Measurements from ENCODE around the gene FOXRED2. TPM values are rescaled to one million over a fixed set of nuclear protein-coding genes. Genes with fewer than 3 reads are reported as not detected.
"Not testable (repeated sequence)": the region's sequence is repeated elsewhere in the genome, so short reads cannot be mapped to it uniquely, and the experiment has no call there.

The FOXRED2 gene
- 14.8 and 19.5 TPM in 2 replicates for total RNA-seq (2014; rRNA removed)
- polyA plus RNA-seq (2012): 12.6 TPM

GRCh38 chr22:36506637-36507517 lies at the start of gene FOXRED2:
Gene FOXRED2, minus strand, starts transcription at chr22:36507040. Its CDS starts 618 bp downstream, at chr22:36506422.
- DNase-seq (ENCODE audit: low read depth): peak; percentile 72

GRCh38 chr22:36554098-36554497 lies 47.3 kb upstream of the FOXRED2 start:
- no peak for DNase-seq (ENCODE audit: low read depth)

- no peak for DNase-seq (ENCODE audit: low read depth)
Measured at GRCh38 chr22:36552289-36552688, 45.4 kb upstream of the FOXRED2 start.

GRCh38 chr22:36550701-36551495 lies 44.1 kb upstream of the FOXRED2 start:
- no peak for DNase-seq (ENCODE audit: low read depth)

GRCh38 chr22:36549033-36549432 lies 42.2 kb upstream of the FOXRED2 start:
- no peak for DNase-seq (ENCODE audit: low read depth)

- DNase-seq (ENCODE audit: low read depth): no peak
Measured at GRCh38 chr22:36548606-36549005, 41.8 kb upstream of the FOXRED2 start.

GRCh38 chr22:36546932-36547331 lies 40.1 kb upstream of the FOXRED2 start:
- DNase-seq (ENCODE audit: low read depth): peak; percentile 69

- peak; percentile 60 for DNase-seq (ENCODE audit: low read depth)
Measured at GRCh38 chr22:36546092-36546804, 39.4 kb upstream of the FOXRED2 start.

- DNase-seq (ENCODE audit: low read depth): peak; percentile 90
Measured at GRCh38 chr22:36544107-36544620, 37.3 kb upstream of the FOXRED2 start.

GRCh38 chr22:36541831-36542411 lies 35.1 kb upstream of the FOXRED2 start:
- peak; percentile 97 for DNase-seq (ENCODE audit: low read depth)

- peak; percentile 70 for DNase-seq (ENCODE audit: low read depth)
Measured at GRCh38 chr22:36540867-36541642, 34.2 kb upstream of the FOXRED2 start.

GRCh38 chr22:36538529-36538928 lies 31.7 kb upstream of the FOXRED2 start:
- DNase-seq (ENCODE audit: low read depth): no peak

GRCh38 chr22:36536717-36537116 lies 29.9 kb upstream of the FOXRED2 start:
- peak; percentile 61 for DNase-seq (ENCODE audit: low read depth)

- DNase-seq (ENCODE audit: low read depth): not testable (repeated sequence)
Measured at GRCh38 chr22:36533320-36533719, 26.5 kb upstream of the FOXRED2 start.

- DNase-seq (ENCODE audit: low read depth): no peak
Measured at GRCh38 chr22:36532466-36532865, 25.6 kb upstream of the FOXRED2 start.

- DNase-seq (ENCODE audit: low read depth): peak; percentile 100
Measured at GRCh38 chr22:36528795-36529751, 22.2 kb upstream of the FOXRED2 start, which contains the start of gene EIF3D. Gene EIF3D, minus strand, starts transcription at chr22:36529166. Its CDS starts 3,045 bp downstream, at chr22:36526121.

GRCh38 chr22:36528341-36528740 lies 21.5 kb upstream of the FOXRED2 start:
- peak; percentile 48 for DNase-seq (ENCODE audit: low read depth)

- DNase-seq (ENCODE audit: low read depth): no peak
Measured at GRCh38 chr22:36522662-36523061, 15.8 kb upstream of the FOXRED2 start.

- no peak for DNase-seq (ENCODE audit: low read depth)
Measured at GRCh38 chr22:36520423-36520822, 13.6 kb upstream of the FOXRED2 start.
